ENCODE measurements around the gene DGCR2.
"Not testable (repeated sequence)": the region's sequence is repeated elsewhere in the genome, so short reads cannot be mapped to it uniquely, and the experiment has no call there.

DGCR2 gene

GRCh38 chr22:19023931-19024330 is 98.3 kb downstream of the DGCR2 start:
- DNase-seq, result not testable (repeated sequence)

- DNase-seq, result no peak
Observed at GRCh38 chr22:19022755-19023154, 99.5 kb downstream of the DGCR2 start.

GRCh38 chr22:19019679-19020032 is 102.6 kb downstream of the DGCR2 start:
- DNase-seq, result no peak

- DNase-seq, result no peak
Observed at GRCh38 chr22:19019029-19019678, 103.1 kb downstream of the DGCR2 start.

- DNase-seq, result no peak
Observed at GRCh38 chr22:19018256-19018655, 104.0 kb downstream of the DGCR2 start.

GRCh38 chr22:19016081-19016766 is 106.0 kb downstream of the DGCR2 start:
- DNase-seq, result no peak

- no peak for DNase-seq
Observed at GRCh38 chr22:19014886-19015285, 107.3 kb downstream of the DGCR2 start.

- DNase-seq, result not testable (repeated sequence)
Observed at GRCh38 chr22:19013881-19014598, 108.2 kb downstream of the DGCR2 start.

- not testable (repeated sequence) for DNase-seq
Observed at GRCh38 chr22:19013411-19013810, 108.8 kb downstream of the DGCR2 start.

GRCh38 chr22:19012308-19012986 is 109.8 kb downstream of the DGCR2 start:
- no peak for DNase-seq

GRCh38 chr22:19011611-19012010 is 110.6 kb downstream of the DGCR2 start:
- DNase-seq, result not testable (repeated sequence)

- no peak for DNase-seq
Observed at GRCh38 chr22:19011075-19011474, 111.1 kb downstream of the DGCR2 start.

- DNase-seq, result no peak
Observed at GRCh38 chr22:19005905-19006304, 116.3 kb downstream of the DGCR2 start.

GRCh38 chr22:19004471-19004870 is 117.7 kb downstream of the DGCR2 start:
- DNase-seq, result no peak

GRCh38 chr22:19003508-19003907 is 118.7 kb downstream of the DGCR2 start:
- no peak for DNase-seq

GRCh38 chr22:19002684-19003038 is 119.6 kb downstream of the DGCR2 start:
- DNase-seq, result no peak

- no peak for DNase-seq
Observed at GRCh38 chr22:19001204-19001603, 121.0 kb downstream of the DGCR2 start.

GRCh38 chr22:19000106-19000505 is 122.1 kb downstream of the DGCR2 start:
- not testable (repeated sequence) for DNase-seq

GRCh38 chr22:18999416-18999815 is 122.8 kb downstream of the DGCR2 start:
- no peak for DNase-seq

- DNase-seq, result no peak
Observed at GRCh38 chr22:18999008-18999407, 123.2 kb downstream of the DGCR2 start.

GRCh38 chr22:18997925-18998315 is 124.3 kb downstream of the DGCR2 start:
- no peak for DNase-seq

GRCh38 chr22:18997306-18997924 is 124.8 kb downstream of the DGCR2 start:
- no peak for DNase-seq

GRCh38 chr22:18996376-18996900 is 125.8 kb downstream of the DGCR2 start:
- DNase-seq, result no peak
